Hematopoietic multipotent progenitor cell (in vitro differentiated cells): ENCODE measurements around the gene CDCA4. TPM values are rescaled to one million over a fixed set of nuclear protein-coding genes. Genes with fewer than 3 reads are reported as not detected.
"Not testable (repeated sequence)": the region's sequence is repeated elsewhere in the genome, so short reads cannot be mapped to it uniquely, and the experiment has no call there.

Experiments
- DNase-seq, 3 donors: peaks; one replicate each; pipeline ENCODE4 v3.0.0-alpha.2; 2011 to 2015; ENCODE audit warnings: low read depth in 2 of 3, low spot score in 2 of 3
- total RNA-seq: library from RNA; depleted of rRNA; stranded (reverse); fragments of >200 nt; gene quantifications from one replicate; pipeline ENCODE4 v1.2.3, GENCODE V29; 2012

Gene CDCA4
- total RNA-seq, 1 donor = 26.7 TPM

GRCh38 chr14:105039458-105040205 lies 18.7 kb upstream of the CDCA4 start:
- no peak for DNase-seq

DNA sequence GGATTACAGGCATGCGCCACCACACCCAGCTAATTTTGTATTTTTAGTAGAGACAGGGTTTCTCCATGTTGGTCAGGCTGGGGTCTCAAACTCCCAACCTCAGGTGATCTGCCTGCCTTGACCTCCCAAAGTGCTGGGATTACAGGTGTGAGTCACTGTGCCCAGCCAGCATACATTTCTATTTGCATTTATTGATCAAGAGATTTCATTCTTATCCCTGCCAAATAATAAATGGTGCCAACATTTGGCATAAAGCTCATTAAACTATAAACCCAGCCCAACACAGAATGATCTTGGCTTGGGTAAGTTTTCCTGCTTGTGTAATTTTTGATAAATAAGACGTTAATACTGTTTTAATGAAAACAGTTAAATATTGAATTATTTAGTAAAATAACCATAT lies 14.7 kb upstream of the CDCA4 start:
- DNase-seq = not testable (repeated sequence)

- no peak for DNase-seq
Measured at GRCh38 chr14:105034315-105035039, 13.6 kb upstream of the CDCA4 start.

DNA sequence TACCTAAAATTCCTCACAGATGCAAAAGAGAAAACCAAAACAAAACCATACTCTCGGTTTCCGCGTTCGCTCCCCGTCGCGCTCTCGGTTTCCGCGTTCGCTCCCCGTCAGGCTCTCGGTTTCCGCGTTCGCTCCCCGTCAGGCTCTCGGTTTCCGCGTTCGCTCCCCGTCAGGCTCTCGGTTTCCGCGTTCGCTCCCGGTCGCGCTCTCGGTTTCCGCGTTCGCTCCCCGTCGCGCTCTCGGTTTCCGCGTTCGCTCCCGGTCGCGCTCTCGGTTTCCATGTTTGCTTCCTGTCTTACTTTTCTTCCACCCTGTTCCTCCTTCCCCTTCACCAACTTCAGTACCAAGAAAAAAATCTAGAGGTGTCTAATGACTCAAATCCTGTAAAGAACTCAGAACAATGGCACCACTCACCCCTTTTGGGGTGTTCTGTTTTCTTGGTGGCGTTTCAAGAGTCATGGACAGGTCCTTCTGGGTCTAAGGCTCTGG lies 12.6 kb upstream of the CDCA4 start:
- DNase-seq = peak in 1 of 3 donors; percentile 26

DNA sequence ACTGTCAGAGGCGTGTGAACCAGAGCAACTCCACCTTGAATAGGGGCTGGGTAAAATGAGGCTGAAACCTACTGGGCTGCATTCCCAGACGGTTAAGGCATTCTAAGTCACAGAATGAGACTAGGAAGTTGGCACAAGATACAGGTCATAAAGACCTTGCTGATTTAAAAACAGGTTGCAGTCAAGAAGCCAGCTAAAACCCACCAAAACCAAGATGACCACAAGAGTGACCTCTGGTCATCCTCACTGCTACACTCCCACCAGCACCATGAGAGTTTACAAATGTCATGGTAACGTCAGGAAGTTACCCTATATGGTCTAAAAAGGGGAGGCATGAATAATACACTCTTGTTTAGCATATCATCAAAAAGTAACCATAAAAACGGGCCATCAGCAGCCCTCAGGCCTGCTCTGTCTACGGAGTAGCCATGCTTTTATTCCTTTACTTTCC lies 11.6 kb upstream of the CDCA4 start:
- DNase-seq = not testable (repeated sequence)

DNA sequence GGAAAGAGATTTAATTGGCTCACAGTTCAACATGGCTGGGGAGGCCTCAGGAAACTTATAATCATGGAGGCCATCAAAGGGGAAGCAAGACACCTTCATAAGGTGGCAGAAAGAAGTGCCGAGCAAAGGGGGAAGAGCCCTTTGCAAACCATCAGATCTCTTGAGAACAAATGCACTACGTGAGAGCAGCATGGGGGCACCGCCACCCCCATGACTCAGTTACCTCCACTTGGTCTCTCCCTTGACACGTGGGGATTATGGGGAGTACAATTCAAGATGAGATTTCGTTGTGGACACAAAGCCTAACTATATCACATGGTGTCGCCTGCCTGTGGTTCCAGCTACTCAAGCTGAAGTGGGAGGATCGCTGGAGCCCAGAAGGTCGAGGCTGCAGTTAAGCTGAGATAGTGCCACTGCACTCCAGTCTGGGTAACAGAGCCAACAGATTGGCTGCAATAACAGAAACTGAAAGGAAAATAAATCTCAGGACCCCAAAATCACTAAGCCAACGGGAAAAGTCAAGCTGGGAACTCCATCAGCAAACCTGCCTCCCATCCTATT lies 10.0 kb upstream of the CDCA4 start:
- DNase-seq = no peak

- no peak for DNase-seq
Measured at GRCh38 chr14:105030194-105030593, 9.3 kb upstream of the CDCA4 start.

- no peak for DNase-seq
Measured at GRCh38 chr14:105029402-105029801, 8.5 kb upstream of the CDCA4 start.

- no peak for DNase-seq
Measured at GRCh38 chr14:105028251-105028927, 7.5 kb upstream of the CDCA4 start.

GRCh38 chr14:105027718-105028117 lies 6.8 kb upstream of the CDCA4 start:
- not testable (repeated sequence) for DNase-seq

- DNase-seq = peak in 2 of 3 donors; percentile 24 to 39
Measured at GRCh38 chr14:105026802-105027563, 6.1 kb upstream of the CDCA4 start.

DNA sequence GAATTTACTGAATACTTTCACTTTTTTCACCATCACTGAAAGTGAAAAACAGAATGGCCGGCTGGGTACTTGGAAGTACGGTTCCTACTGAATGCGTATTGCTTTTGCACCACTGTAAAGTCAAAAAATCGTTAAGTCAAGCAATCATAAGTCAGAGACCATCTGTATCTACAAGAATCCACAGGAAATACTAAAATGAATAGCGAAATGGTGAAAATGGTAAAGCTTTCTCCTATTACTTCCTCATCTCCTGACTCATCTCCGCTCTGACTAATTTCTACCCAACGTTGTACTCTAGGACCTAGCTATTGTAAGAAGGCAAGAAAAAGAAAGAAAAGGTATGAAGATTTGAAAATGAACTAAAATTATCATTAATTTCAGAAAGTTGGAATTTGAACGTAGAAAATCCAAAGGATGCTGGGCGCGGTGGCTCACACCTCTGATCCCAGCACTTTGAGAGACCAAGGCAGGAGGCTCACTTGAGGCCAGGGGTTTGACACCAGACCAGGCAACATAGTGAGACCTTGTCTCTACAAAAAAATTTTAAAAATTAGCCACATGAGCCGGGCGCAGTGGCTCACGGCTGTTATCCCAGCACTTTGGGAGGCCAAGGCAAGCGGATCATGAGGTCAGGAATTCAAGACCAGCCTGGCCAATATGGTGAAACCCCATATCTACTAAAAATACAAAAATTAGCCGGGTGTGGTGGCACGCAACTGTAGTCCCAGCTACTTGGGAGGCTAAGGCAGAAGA lies 5.3 kb upstream of the CDCA4 start:
- DNase-seq = no peak

- DNase-seq = no peak
Measured at GRCh38 chr14:105025429-105025828, 4.5 kb upstream of the CDCA4 start.

DNA sequence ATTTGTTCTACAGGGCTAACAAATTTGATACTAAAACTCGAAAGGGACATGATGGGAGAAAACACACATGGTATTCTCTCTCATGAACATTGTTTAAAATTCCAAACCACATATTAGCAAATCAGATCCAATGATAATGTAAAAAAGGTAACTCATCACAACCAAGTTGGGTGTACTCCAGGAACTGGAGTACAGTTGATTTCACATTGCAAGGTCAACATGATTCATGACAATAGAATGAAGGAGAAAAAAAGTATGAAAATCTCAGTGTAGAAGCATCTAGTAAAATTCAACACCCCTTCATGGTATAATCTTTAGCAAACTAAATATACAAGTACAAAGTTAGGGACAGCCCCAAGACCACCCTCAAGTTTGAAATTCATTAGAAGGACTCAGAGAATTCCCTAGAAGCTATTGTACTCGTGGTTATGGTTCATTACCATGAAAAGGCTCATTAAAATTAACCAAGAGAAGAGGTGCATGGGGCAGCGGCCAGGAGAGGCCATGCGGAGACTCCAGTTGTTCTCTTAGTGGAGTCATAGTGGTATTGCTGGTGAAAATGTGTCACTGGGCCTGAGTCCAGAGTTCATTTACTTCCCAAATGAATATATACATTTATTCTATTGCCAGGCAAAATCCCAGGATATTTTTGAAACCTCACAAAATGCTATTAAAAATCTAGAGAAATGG lies 3.1 kb upstream of the CDCA4 start:
- no peak for DNase-seq

DNA sequence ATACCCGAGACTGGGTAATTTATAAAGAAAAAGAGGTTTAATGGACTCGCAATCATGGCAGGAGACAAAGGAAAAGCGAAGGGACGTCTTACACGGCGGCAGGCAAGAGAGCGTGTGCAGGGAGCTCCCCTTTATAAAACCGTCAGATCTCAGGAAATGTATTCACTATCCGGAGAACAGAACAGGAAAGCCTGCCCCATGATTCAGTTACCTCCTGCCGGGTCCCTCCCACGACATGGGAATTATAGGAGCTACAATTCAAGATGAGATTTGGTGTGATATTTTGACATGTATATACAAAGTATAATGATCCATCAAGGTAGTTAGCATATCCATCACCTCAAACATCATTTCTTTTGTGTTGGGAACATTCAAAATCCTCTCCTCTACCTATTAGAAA lies 2.3 kb upstream of the CDCA4 start:
- DNase-seq = no peak

DNA sequence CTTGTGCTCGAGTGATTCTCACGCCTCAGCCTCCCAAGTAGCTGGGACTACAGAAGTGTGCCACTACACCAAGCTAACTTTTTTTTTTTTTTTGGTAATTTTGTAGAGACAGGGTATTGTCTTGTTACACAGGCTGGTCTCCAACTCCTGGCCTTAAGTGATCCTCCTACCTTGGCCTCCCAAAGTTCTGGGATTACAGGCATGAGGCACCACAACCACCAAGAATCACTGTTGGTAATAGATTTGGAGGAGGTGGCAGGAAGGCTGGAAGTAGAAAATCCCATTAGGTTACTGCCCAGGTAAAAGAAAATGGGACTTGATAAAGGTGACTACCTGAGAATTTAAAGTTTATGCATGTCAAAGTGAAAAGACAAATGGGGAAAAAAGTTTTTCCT lies 1.4 kb upstream of the CDCA4 start:
- no peak for DNase-seq

GRCh38 chr14:105021656-105022275 lies 883 bp upstream of the CDCA4 start:
- DNase-seq = no peak
